ENCODE data around the gene ITGB5. TPM values are rescaled to one million over a fixed set of nuclear protein-coding genes. Genes with fewer than 3 reads are reported as not detected.

ITGB5 gene
- total RNA-seq, 1 donor from 2014 or later: 139 TPM

- Mint-ChIP-seq H3K36me3 (ENCODE audit: low read depth, unreplicated experiment) (peaks cover 5% of the 10 kb centered on the region), H3K4me3 (ENCODE audit: unreplicated experiment) (no peak overlapping the region), H3K9me3 (ENCODE audit: unreplicated experiment) (no peaks in the 10 kb centered on the region), H3K27me3 (ENCODE audit: low read depth, unreplicated experiment) (no peaks in the 10 kb centered on the region), H3K27ac (ENCODE audit: unreplicated experiment) (no peak overlapping the region), H3K4me1 (ENCODE audit: low read depth, unreplicated experiment) (no peaks in the 10 kb centered on the region)
- Histone ChIP-seq H3K4me1 (ENCODE audit: insufficient read depth, low read length) (no peaks in the 10 kb centered on the region), H3K4me2 (ENCODE audit: low read length) (no peak overlapping the region), H4K20me1 (ENCODE audit: insufficient read depth, low read length) (no peaks in the 10 kb centered on the region), H3K27ac (ENCODE audit: low read depth, low read length) (no peak overlapping the region), H3K9me3 (ENCODE audit: insufficient read depth, low read depth, low read length) (no peaks in the 10 kb centered on the region), H2AFZ (ENCODE audit: low read depth, low read length) (no peak overlapping the region), H3K27me3 (ENCODE audit: insufficient read depth, low read length) (no peaks in the 10 kb centered on the region), H3K79me2 (ENCODE audit: insufficient read depth, low read length) (no peaks in the 10 kb centered on the region), H3K36me3 (ENCODE audit: insufficient read depth, low read length) (peaks cover 9% of the 10 kb centered on the region), H3K4me3 (ENCODE audit: insufficient read depth, low read depth, low read length) (no peak overlapping the region), H3K9ac (ENCODE audit: low read length) (no peak overlapping the region)
- DNase-seq (ENCODE audit: low read depth) (no peak), FAIRE-seq (no peak)
- no peak for TF ChIP-seq CTCF (IDR thresholded peaks at IDR 0.05; ENCODE audit: insufficient read depth, low read depth, low read length)
Observed at GRCh38 chr3:124722589-124722988, 164.6 kb downstream of the ITGB5 start.

GRCh38 chr3:124714223-124714853 lies 172.8 kb downstream of the ITGB5 start:
- DNase-seq (ENCODE audit: low read depth): no peak
- FAIRE-seq: no peak
- Histone ChIP-seq H3K36me3 (ENCODE audit: insufficient read depth, low read length) (peaks cover 12% of the 10 kb centered on the region), H3K9me3 (ENCODE audit: insufficient read depth, low read depth, low read length) (no peaks in the 10 kb centered on the region), H2AFZ (ENCODE audit: low read depth, low read length) (no peak overlapping the region), H3K4me2 (ENCODE audit: low read length) (no peak overlapping the region), H3K4me1 (ENCODE audit: insufficient read depth, low read length) (no peaks in the 10 kb centered on the region), H3K27ac (ENCODE audit: low read depth, low read length) (no peak overlapping the region), H3K4me3 (ENCODE audit: insufficient read depth, low read depth, low read length) (no peak overlapping the region), H3K79me2 (ENCODE audit: insufficient read depth, low read length) (no peaks in the 10 kb centered on the region), H4K20me1 (ENCODE audit: insufficient read depth, low read length) (no peaks in the 10 kb centered on the region), H3K9ac (ENCODE audit: low read length) (no peak overlapping the region), H3K27me3 (ENCODE audit: insufficient read depth, low read length) (no peaks in the 10 kb centered on the region)
- H3K27me3 Mint-ChIP-seq (ENCODE audit: low read depth, unreplicated experiment): peaks cover 2% of the 10 kb centered on the region
- no peak overlapping the region for H3K4me3 Mint-ChIP-seq (ENCODE audit: unreplicated experiment)
- TF ChIP-seq CTCF (IDR thresholded peaks at IDR 0.05; ENCODE audit: insufficient read depth, low read depth, low read length): no peak
- H3K4me1 Mint-ChIP-seq (ENCODE audit: low read depth, unreplicated experiment): peaks cover 2% of the 10 kb centered on the region
- H3K9me3 Mint-ChIP-seq (ENCODE audit: unreplicated experiment): peaks cover 3% of the 10 kb centered on the region
- peaks cover 6% of the 10 kb centered on the region for H3K36me3 Mint-ChIP-seq (ENCODE audit: low read depth, unreplicated experiment)
- no peak overlapping the region for H3K27ac Mint-ChIP-seq (ENCODE audit: unreplicated experiment)

Small RNA genes within 50 kb of the gene (microRNA-seq; reads per million reads assigned to microRNA genes)
- gene MIR544B: not detected

Other genes with a start within 250 kb of the ITGB5 start
- gene UMPS, start 156.9 kb downstream of the ITGB5 start, total RNA-seq: 25.4 and 38.3 TPM in 2 replicates
- not detected in 2 replicates for gene MUC13, start 47.4 kb upstream of the ITGB5 start, total RNA-seq
- gene HEG1, start 168.6 kb upstream of the ITGB5 start, total RNA-seq: 62.1 and 65.7 TPM in 2 replicates